Nephron (organoid): ENCODE measurements around the gene CTSE.

Source experiments
- H3K27ac Mint-ChIP-seq, 3 experiments: 2 replicates each; pipeline ENCODE4 v1.8.0; 2020; ENCODE audit warnings: mixed read lengths in 3 of 3, mild to moderate bottlenecking in 2 of 3, moderate library complexity in 1 of 3
- H3K27me3 Mint-ChIP-seq: 2 replicates; pipeline ENCODE4 v1.8.0; 2021; ENCODE audit warnings: low read depth, mild to moderate bottlenecking, moderate library complexity, mixed read lengths
- H3K36me3 Mint-ChIP-seq: 2 replicates; pipeline ENCODE4 v1.8.0; 2020; ENCODE audit warnings: low read depth, mixed read lengths
- H3K4me1 Mint-ChIP-seq: 2 replicates; pipeline ENCODE4 v1.8.0; 2020; ENCODE audit warnings: mixed read lengths
- H3K4me3 Mint-ChIP-seq, 3 experiments: 2 replicates each; pipeline ENCODE4 v1.8.0; 2020; ENCODE audit warnings: mild to moderate bottlenecking in 3 of 3, mixed read lengths in 3 of 3, moderate library complexity in 2 of 3
- H3K9me3 Mint-ChIP-seq: 2 replicates; pipeline ENCODE4 v1.8.0; 2020; ENCODE audit warnings: mixed read lengths
- TF ChIP-seq, protein P1 (sequence below), 3 experiments: fragments of 200-600 bp; sonication (generic); IDR thresholded peaks; one replicate each; pipeline ENCODE4 v1.5.0; 2021; ENCODE audit warnings: antibody characterized with exemption in 3 of 3; ENCODE audit not compliant: unreplicated experiment in 3 of 3

CTSE gene

DNA sequence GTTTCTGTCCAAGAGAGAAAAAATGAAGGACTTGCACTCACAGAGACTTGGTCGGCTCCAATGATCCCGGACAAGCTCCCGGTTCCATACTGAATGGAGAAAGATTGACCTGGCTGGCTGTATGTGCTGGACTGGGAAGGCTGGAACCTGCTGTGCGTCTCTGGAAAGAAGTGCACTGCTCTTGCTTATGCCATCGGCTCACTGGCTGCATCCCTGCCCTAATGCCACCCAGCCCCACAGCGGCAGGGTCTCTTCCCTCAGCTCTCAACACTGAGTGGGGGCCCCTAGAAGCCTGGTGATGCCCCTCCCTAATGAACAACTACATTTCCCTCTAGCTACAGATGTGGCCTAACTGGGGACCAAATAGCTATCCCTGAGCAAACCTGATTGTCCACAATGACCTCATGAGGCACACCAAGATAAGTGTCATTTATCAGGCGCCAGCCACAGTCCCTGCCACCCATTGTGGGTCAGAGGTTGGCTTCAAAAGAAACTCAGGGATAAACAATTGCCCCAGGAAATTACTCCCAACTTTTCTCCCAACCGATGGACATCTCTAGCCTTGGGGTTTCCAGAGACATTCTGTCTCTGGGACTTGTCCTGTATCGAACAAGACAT lies 2.6 kb downstream of the CTSE start:
- H3K9me3 Mint-ChIP-seq, result peaks cover 7% of the 10 kb centered on the region
- no peaks in the 10 kb centered on the region for H3K36me3 Mint-ChIP-seq
- no peak overlapping the region for H3K4me3 Mint-ChIP-seq
- H3K27ac Mint-ChIP-seq, result no peak overlapping the region
- H3K27me3 Mint-ChIP-seq, result peaks cover 4% of the 10 kb centered on the region
- TF ChIP-seq, protein P1, sequence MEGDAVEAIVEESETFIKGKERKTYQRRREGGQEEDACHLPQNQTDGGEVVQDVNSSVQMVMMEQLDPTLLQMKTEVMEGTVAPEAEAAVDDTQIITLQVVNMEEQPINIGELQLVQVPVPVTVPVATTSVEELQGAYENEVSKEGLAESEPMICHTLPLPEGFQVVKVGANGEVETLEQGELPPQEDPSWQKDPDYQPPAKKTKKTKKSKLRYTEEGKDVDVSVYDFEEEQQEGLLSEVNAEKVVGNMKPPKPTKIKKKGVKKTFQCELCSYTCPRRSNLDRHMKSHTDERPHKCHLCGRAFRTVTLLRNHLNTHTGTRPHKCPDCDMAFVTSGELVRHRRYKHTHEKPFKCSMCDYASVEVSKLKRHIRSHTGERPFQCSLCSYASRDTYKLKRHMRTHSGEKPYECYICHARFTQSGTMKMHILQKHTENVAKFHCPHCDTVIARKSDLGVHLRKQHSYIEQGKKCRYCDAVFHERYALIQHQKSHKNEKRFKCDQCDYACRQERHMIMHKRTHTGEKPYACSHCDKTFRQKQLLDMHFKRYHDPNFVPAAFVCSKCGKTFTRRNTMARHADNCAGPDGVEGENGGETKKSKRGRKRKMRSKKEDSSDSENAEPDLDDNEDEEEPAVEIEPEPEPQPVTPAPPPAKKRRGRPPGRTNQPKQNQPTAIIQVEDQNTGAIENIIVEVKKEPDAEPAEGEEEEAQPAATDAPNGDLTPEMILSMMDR (IDR thresholded peaks at IDR 0.05; ENCODE audit: unreplicated experiment in 3 of 3), result no peak
- H3K4me1 Mint-ChIP-seq, result no peaks in the 10 kb centered on the region

DNA sequence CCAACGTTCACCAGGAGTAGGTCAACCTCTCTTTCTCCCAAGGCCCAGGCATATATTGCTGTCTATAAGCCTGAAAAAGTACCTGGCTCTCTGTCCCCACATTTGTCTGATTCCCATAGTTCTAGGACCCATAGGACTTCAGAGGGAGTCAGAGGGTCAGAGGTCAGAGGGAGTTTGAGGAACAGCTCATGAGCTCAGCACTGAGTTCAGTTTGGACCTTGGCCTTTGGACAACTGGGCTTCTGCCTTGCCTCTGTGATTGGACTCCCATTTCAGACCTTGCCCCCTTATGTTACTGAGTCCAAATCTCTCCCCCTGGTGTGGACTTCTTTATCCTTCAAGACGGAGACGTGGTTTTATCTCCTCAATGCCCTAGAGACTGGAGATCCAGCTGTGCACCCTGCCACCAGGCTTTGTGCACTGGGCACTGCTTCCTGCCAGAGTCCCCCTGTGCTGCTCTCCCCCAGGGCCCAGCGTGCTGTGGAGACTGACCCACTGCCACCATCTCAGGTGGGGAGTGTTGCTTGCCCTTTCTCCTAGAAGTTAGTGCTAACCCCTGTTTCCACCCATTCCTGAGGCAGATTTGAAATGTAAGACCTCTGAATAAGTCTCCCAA lies 3.2 kb downstream of the CTSE start:
- Mint-ChIP-seq H3K4me1 (no peaks in the 10 kb centered on the region), H3K9me3 (peaks cover 4% of the 10 kb centered on the region), H3K27me3 (peaks cover 4% of the 10 kb centered on the region), H3K27ac (no peak overlapping the region), H3K36me3 (no peaks in the 10 kb centered on the region), H3K4me3 (no peak overlapping the region)
- TF ChIP-seq, protein P1 (IDR thresholded peaks at IDR 0.05; ENCODE audit: unreplicated experiment in 3 of 3), result no peak

DNA sequence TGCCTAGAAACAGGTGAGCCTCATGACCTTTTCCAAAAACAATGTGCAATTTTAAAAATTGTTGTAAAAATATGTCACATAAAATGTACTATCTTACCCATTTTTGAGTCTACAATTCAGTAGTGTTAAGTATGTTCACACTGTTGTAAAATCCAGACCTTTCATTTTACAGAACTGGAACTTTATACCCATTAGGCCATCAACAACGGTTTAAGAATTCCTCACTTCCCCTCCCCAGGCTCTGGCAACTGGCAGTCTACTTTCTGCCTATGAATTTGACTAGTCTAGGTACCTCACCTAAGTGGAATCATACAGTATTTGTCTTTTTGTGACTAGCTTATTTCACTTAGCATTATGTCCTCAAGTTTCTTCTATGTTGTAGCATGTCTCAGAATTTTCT lies 8.6 kb downstream of the CTSE start:
- peaks cover 4% of the 10 kb centered on the region for H3K27me3 Mint-ChIP-seq
- H3K27ac Mint-ChIP-seq, result no peak overlapping the region
- no peaks in the 10 kb centered on the region for H3K4me1 Mint-ChIP-seq
- no peak overlapping the region for H3K4me3 Mint-ChIP-seq
- peaks cover 4% of the 10 kb centered on the region for H3K9me3 Mint-ChIP-seq
- H3K36me3 Mint-ChIP-seq, result no peaks in the 10 kb centered on the region
- TF ChIP-seq, protein P1 (IDR thresholded peaks at IDR 0.05; ENCODE audit: unreplicated experiment in 3 of 3), result no peak

DNA sequence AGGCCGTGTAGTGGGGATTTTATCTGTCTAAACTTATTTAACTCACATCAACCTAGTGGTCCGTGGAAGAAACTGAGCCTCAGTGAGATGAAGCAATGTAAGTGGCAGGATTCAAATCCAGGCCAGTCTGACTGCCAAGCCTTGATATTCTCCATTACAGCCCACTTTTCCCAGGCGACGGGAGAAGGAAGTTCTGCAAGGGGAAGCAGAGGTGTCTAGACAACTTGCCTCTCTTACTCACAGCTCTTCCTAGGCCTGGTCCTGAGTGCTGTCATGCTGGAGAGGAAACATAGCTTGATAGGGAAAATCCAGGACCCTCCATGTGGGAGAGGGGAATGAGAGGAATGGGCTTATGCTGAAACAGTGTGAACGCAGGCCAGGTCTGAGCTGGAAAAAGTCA lies 9.1 kb downstream of the CTSE start:
- TF ChIP-seq, protein P1 (IDR thresholded peaks at IDR 0.05; ENCODE audit: unreplicated experiment in 3 of 3), result no peak
- no peaks in the 10 kb centered on the region for H3K36me3 Mint-ChIP-seq
- peaks cover 4% of the 10 kb centered on the region for H3K4me1 Mint-ChIP-seq
- H3K27me3 Mint-ChIP-seq, result peaks cover 4% of the 10 kb centered on the region
- H3K9me3 Mint-ChIP-seq, result peaks cover 4% of the 10 kb centered on the region
- H3K4me3 Mint-ChIP-seq, result no peak overlapping the region
- no peak overlapping the region for H3K27ac Mint-ChIP-seq

DNA sequence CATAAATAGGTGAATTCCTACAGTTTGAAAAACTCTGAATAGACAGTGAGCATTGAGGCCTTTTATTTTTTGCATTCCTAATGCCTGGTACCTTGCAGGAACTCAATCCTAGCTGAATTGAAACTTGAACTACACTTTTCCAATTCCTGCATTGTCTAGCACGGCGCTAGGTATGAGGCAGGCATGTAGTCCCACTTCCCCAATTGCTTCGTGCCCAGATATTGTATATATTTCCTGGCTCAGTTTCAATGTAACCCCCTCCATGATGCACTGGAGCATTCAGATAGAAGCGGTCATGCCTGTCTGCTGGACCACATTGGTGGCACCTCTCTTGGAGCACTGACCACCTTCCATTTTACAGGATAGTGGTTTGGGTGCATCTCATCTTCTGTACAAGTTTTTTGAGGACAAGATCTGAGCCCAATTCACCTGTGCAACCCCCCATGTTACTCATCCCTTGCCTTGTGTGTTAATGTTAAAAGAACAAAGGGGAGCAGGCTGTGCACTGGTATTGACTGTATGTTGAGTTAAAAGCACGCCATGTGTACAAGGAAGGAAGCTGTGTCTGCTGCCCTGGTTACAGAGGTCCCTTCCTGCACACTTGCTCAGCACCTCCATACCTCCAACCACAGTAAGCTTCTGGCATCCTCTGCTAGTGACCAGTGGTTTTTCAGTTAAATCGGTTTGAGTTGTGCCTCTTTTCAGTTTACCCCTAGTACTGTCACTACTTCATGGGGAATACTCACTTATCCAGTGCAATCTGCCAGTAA lies 10.5 kb downstream of the CTSE start:
- Mint-ChIP-seq H3K27me3 (no peaks in the 10 kb centered on the region), H3K36me3 (no peaks in the 10 kb centered on the region)
- TF ChIP-seq, protein P1 (IDR thresholded peaks at IDR 0.05; ENCODE audit: unreplicated experiment in 3 of 3), result no peak

More for the DNA sequence above, 10.5 kb downstream of the CTSE start:
- Mint-ChIP-seq H3K27ac (no peak overlapping the region), H3K4me1 (peaks cover 11% of the 10 kb centered on the region), H3K4me3 (no peak overlapping the region), H3K9me3 (peaks cover 4% of the 10 kb centered on the region)
